C4-2B (cell line): ENCODE measurements around the gene SASS6.

ENCODE experiments used
- H3K27ac ChIP-seq: fragments of 450-650 bp; 2 replicates; pipeline ENCODE4 v1.5.1; 2017
- ZFX ChIP-seq: fragments of 450-650 bp; IDR thresholded peaks from 2 replicates; pipeline ENCODE4 v1.6.1; 2017
- TF ChIP-seq, protein P1 (sequence below): fragments of 450-650 bp; conservative IDR thresholded peaks from 2 replicates; pipeline ENCODE4 v1.5.1; 2017; ENCODE audit warnings: mild to moderate bottlenecking

SASS6 gene

DNA sequence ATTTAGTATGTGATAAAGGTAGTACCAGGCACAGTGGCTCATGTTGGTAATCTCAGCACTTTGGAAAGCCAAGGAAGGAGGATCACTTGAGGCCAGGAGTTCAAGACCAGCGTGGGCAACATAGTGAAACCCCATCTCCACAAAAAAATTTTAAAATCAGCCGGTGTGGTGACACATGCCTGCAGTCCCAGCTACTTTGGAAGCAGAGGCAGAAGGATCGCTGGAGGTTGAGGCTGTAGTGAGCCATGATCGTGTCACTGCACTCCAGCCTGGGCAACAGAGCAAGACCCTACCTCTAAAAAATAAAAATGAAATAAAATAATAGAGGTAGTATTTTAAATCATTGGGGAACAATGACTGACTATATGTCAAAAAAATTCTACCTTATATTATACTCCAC is 17.2 kb downstream of the SASS6 start:
- no peak for TF ChIP-seq ZFX
- TF ChIP-seq, protein P1, sequence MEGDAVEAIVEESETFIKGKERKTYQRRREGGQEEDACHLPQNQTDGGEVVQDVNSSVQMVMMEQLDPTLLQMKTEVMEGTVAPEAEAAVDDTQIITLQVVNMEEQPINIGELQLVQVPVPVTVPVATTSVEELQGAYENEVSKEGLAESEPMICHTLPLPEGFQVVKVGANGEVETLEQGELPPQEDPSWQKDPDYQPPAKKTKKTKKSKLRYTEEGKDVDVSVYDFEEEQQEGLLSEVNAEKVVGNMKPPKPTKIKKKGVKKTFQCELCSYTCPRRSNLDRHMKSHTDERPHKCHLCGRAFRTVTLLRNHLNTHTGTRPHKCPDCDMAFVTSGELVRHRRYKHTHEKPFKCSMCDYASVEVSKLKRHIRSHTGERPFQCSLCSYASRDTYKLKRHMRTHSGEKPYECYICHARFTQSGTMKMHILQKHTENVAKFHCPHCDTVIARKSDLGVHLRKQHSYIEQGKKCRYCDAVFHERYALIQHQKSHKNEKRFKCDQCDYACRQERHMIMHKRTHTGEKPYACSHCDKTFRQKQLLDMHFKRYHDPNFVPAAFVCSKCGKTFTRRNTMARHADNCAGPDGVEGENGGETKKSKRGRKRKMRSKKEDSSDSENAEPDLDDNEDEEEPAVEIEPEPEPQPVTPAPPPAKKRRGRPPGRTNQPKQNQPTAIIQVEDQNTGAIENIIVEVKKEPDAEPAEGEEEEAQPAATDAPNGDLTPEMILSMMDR: no peak
- no peak overlapping the region for H3K27ac ChIP-seq

DNA sequence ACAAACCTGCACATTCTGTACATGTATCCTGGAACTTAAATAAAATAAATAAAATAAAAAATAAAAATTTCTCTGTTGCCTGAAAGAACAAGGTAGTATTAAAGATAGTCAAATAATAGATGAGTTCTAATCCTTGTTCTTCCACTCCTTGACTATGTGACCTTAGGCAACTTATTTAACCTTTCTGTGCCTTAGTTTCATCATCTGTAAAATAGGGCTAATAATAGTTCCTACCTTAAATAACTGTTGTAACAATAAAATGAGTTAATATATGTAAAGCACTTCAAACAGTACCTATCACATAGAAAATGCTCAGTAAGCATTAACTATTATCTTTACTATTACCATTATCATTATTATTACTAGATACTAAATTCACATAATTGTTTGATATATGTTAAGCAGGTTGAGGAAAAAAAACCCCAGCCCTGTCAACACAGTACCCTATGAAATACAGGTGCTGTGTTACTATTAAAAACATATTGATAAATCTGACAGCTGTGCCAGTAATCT is 23.1 kb downstream of the SASS6 start:
- TF ChIP-seq ZFX: no peak
- TF ChIP-seq, protein P1: no peak

DNA sequence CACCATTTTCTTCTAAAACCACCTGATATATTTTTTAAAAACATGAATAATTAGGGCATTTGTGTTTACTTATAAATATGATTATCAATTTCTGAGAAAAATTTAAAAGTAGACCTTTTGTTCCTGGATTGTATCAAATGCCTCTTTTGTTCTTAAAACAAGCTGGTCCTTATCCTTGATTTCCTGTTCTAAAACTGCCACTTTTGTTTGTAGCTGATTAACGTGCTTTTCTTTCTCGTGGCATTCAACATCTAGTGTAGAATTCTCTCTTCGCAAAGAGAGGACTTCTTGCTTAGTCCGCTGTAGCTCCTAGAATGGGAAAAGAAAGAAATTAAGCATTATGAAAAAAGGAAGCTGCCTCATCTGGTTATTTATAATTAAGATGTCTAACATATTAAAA is 25.0 kb downstream of the SASS6 start:
- TF ChIP-seq, protein P1: no peak
- no peak for TF ChIP-seq ZFX
- H3K27ac ChIP-seq: no peak overlapping the region

More for the DNA sequence above, 23.1 kb downstream of the SASS6 start:
- no peak overlapping the region for H3K27ac ChIP-seq

DNA sequence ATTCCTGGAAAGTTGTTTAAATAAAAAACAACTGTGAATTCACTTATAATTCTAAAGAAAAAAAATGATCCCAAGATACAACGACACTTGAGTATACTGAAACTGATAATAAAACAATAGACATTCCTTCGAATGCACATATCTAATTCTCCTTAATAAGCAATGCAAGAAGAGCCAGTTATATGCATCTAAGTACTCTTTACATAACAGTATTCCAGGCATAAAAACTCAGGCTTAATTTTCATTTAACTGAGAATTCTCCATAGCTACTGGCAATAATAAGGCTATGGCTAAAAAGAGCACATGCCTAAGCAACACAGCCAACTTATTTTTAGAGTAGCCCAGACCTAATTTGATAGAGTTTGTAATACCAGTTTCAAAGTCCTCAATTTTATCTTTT is 31.2 kb downstream of the SASS6 start:
- TF ChIP-seq ZFX: no peak
- TF ChIP-seq, protein P1: no peak
- H3K27ac ChIP-seq: no peak overlapping the region

DNA sequence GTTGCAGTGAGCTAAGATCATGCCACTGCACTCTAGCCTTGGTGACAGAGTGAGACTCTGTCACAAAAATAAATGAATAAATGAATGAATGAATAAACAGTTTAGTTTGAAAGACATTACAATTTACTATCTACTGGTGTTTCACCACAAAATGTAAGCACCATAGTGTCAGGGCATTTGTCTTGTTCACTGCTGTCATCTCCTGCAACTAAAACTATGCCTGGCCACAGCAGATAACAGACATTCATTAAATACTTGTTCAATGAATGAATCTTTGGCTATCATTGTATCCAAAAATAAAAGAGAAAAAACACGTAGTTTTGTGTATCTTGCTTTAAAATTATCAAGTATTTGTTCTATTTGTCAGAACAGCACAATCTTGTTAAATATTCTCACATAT is 32.5 kb downstream of the SASS6 start:
- no peak for TF ChIP-seq ZFX
- TF ChIP-seq, protein P1: no peak
- no peak overlapping the region for H3K27ac ChIP-seq

DNA sequence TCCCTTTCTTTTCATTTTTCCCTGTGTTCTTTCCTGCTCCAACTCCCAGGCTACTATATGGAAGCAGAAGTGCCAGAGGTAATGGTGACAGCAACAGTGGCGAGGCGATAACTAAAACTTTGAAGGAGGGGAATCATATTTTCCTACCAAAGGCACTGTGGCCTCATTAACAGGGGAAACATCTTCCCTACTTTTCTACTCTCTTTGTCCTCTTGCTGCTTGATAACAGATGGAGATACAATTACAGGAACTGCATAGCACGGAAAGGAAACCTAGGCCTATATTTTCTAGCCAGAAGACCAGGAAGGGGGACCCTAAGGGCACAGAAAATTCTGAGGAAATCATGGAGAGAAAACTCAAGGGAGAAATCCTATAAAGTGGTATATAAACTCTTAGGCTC is 42.3 kb downstream of the SASS6 start:
- no peak for TF ChIP-seq ZFX
- TF ChIP-seq, protein P1: no peak
- no peak overlapping the region for H3K27ac ChIP-seq

DNA sequence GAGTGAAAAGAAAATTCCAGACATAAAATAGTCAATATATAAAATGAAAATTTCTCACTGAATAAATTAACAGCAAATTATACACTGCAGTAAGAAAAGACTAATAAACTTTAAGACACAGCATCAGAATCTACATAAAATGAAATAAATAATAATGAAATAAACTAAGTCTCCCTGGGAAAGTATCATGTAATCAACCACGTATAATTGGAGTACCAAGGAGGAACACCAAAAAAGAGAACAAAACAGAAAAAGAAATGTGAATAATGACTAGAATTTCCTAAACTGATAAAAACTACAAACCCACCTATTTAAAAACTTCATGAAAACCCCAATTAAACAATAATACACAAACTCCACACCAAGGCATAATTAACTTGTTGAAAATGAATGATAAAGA is 43.6 kb downstream of the SASS6 start:
- TF ChIP-seq, protein P1: no peak
- no peak for TF ChIP-seq ZFX
- H3K27ac ChIP-seq: no peak overlapping the region
